Thymus (tissue), 11 donors: Measurements from ENCODE around the gene CTSZ. TPM values are rescaled to one million over a fixed set of nuclear protein-coding genes. Genes with fewer than 3 reads are reported as not detected.

Experiments used
- DNase-seq, 9 donors: peaks; one replicate each; pipeline ENCODE4 v3.0.0-alpha.2; 2013; ENCODE audit warnings: low spot score in 9 of 9, low read depth in 6 of 9, missing footprints in 1 of 9
- H3K27ac ChIP-seq, 2 donors: one replicate each; pipeline ENCODE4 v1.5.1; 2013; ENCODE audit warnings: control low read depth in 1 of 2, low read depth in 1 of 2, low read length in 1 of 2, mild to moderate bottlenecking in 1 of 2, moderate library complexity in 1 of 2
- H3K27me3 ChIP-seq, 2 donors: one replicate each; pipeline ENCODE4 v1.5.1; 2013; ENCODE audit warnings: low read length in 1 of 2; ENCODE audit not compliant: control insufficient read depth in 2 of 2, insufficient read depth in 1 of 2
- H3K36me3 ChIP-seq, 2 donors: one replicate each; pipeline ENCODE4 v1.5.1; 2013; ENCODE audit warnings: low read length in 1 of 2, mild to moderate bottlenecking in 1 of 2, moderate library complexity in 1 of 2; ENCODE audit not compliant: control insufficient read depth in 2 of 2, insufficient read depth in 2 of 2
- H3K4me1 ChIP-seq, 2 donors: one replicate each; pipeline ENCODE4 v1.5.1; 2013; ENCODE audit warnings: low read length in 2 of 2; ENCODE audit not compliant: control insufficient read depth in 2 of 2, insufficient read depth in 2 of 2
- H3K4me3 ChIP-seq, 2 donors: one replicate each; pipeline ENCODE4 v1.5.1; 2013; ENCODE audit warnings: low read length in 2 of 2, control low read depth in 1 of 2, mild to moderate bottlenecking in 1 of 2
- H3K9me3 ChIP-seq, 2 donors: one replicate each; pipeline ENCODE4 v1.5.1; 2013; ENCODE audit warnings: low read length in 1 of 2, mild to moderate bottlenecking in 1 of 2; ENCODE audit not compliant: control insufficient read depth in 2 of 2, insufficient read depth in 1 of 2
- WGBS: extraction: QIAGEN DNeasy Blood & Tissue Kit; methylation state at CpG from one replicate; pipeline ENCODE4 v1.1.7; 2013; 5-methylcytosine and 5-hydroxymethylcytosine counted together
- polyA plus RNA-seq: library from polyadenylated mRNA; stranded (reverse); fragments of 200-250 nt; gene quantifications from one replicate; pipeline ENCODE4 v1.2.3, GENCODE V29; 2013
- total RNA-seq: library from RNA; stranded (reverse); fragments of 120-200 nt; gene quantifications from one replicate; pipeline ENCODE4 v1.2.4, GENCODE V29; 2013
- donor health status: healthy.

Gene CTSZ
- total and polyA plus RNA-seq, 2 donors, result 64.2 to 134 TPM

DNA sequence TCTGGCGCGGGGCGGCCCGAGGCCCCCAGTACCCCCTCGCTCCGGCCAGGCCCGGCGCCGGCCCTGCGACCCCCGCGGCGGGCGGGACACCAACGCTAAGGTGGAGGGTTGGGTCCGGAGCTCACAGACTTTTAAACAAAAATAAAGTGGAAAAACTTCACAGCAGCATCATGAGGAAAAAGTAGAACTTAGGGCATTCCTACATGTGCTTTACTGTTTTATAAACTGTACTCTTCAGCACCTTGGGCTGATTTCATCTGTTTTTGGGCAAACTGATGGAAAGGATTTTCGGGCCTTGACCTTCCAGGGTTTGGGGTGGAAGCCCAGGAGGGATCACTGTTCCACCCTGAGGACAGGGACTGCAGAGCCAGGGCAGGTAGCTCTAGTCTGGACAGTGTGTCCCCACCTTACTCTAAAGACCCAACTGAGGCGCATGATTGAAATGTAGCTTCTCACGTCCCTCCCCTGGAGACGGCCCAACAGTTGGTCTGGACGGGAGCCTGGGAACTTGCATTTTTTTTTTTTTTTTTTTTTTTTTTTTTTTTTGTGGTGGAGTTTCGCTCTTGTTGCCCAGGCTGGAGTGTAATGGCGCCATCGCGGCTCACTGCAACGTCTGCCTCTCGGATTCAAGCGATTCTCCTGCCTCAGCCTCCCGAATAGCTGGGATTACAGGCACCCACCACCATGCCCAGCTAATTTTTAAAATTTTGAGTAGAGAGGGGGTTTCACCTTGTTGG lies 25.3 kb downstream of the CTSZ start:
- no peaks in the 10 kb centered on the region for H3K9me3 ChIP-seq
- peaks cover 4 to 10% of the 10 kb centered on the region in 2 donors for H3K36me3 ChIP-seq
- H3K4me1 ChIP-seq, result peaks cover 12 to 22% of the 10 kb centered on the region in 2 donors
- WGBS, result 29% methylated on average over 29 of the region's 29 CpGs
- no peaks in the 10 kb centered on the region for H3K27me3 ChIP-seq
- peak in 5 of 9 donors; percentile 7 to 49 (median 16) for DNase-seq
- peak overlapping the region; percentile 47 to 92 for H3K27ac ChIP-seq
- H3K4me3 ChIP-seq, result peak overlapping the region; percentile 64 to 97

GRCh38 chr20:58980711-58981627 lies 26.1 kb downstream of the CTSZ start, which contains the start of gene NELFCD:
Gene NELFCD (plus strand): TSS chr20:58981256. CDS start chr20:58981310, 54 bp downstream.
- WGBS, result 7% methylated on average over 109 of the region's 109 CpGs
- H3K9me3 ChIP-seq, result no peaks in the 10 kb centered on the region
- H3K4me3 ChIP-seq, result peak within 1 kb of the TSS; percentile 80 to 97
- H3K4me1 ChIP-seq, result peaks cover 12 to 22% of the 10 kb centered on the region in 2 donors
- no peaks in the 10 kb centered on the region for H3K27me3 ChIP-seq
- DNase-seq, result peak; percentile 45 to 90 (median 80)
- H3K27ac ChIP-seq, result peak within 1 kb of the TSS; percentile 47 to 92
- H3K36me3 ChIP-seq, result peaks cover 0 to 2% of the 10 kb centered on the region in 2 donors

DNA sequence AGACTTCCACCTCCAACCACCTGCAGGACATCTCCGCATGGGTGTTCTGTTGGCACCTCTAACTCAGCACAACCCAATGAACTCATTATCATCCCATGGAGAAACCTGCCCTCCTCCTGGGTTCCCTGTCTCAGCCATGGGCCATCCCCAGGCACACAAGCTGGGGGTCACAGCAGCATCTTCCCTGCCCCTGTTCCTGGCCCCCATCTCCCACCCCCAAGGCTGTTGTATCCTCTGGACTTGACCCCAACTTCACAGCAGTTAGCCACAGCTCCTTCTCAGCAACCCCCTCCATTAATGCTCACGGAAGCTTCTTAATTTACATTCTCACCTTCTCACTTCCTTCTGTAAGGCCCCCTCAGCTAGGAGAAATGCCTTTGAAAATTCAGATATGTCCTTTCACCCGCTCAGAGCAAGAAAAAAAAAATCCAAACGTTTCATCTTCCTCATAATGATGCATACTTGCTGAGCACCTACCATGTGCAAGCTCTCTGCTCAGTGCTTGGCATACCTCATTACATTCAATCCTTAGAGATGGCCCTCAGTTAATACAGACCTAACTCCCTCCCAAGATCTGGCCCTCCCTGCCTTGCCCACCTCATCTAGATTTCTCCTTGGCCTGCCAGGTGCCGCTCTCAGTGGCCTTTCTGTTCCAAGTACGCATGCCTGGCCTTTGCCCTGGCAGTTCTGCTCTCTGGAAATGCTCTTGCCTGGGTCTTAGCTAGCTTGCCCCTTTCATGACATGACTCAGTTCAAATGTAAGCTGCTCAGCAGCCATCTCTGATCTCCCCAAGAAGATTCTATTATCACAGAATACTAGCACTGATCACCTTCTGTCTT lies 28.5 kb downstream of the CTSZ start:
- no peak for DNase-seq
- WGBS, result 83% methylated on average over 6 of the region's 6 CpGs
- Histone ChIP-seq H3K9me3 (no peaks in the 10 kb centered on the region), H3K27me3 (no peaks in the 10 kb centered on the region), H3K4me3 (no peak overlapping the region), H3K36me3 (no peaks in the 10 kb centered on the region), H3K4me1 (peaks cover 8 to 18% of the 10 kb centered on the region in 2 donors), H3K27ac (no peak overlapping the region)

GRCh38 chr20:58976061-58976730 lies 30.9 kb downstream of the CTSZ start:
- H3K4me1 ChIP-seq, result peaks cover 0 to 5% of the 10 kb centered on the region in 2 donors
- H3K27me3 ChIP-seq, result no peaks in the 10 kb centered on the region
- H3K36me3 ChIP-seq, result no peaks in the 10 kb centered on the region
- H3K4me3 ChIP-seq, result no peak overlapping the region
- no peaks in the 10 kb centered on the region for H3K9me3 ChIP-seq
- DNase-seq, result no peak
- H3K27ac ChIP-seq, result no peak overlapping the region
- WGBS, result 98% methylated on average over 3 of the region's 3 CpGs

DNA sequence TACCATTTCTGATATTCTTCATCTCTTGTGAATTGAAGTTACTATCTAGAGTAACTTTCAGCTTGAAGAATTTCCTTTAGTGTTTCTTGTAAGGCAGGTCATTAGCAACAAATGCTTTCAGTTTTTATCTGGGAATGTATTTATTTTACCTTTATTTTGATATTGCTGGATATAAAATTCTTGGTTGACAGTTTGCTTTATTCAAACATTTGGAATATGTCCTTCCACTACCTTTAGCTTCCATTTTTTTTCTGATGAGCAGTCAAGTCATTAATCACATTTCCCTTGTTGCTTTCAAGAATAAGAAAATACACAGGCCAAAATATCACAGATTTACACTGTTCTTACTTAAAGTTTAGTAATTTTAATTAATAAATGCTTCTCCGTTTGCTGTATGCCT lies 31.7 kb downstream of the CTSZ start:
- Histone ChIP-seq H3K4me3 (no peak overlapping the region), H3K4me1 (no peaks in the 10 kb centered on the region), H3K9me3 (no peaks in the 10 kb centered on the region), H3K27ac (no peak overlapping the region), H3K36me3 (no peaks in the 10 kb centered on the region), H3K27me3 (no peaks in the 10 kb centered on the region)
- no peak for DNase-seq
- WGBS, result 99% methylated on average over 1 of the region's 1 CpG

GRCh38 chr20:58973866-58974265 lies 33.2 kb downstream of the CTSZ start:
- Histone ChIP-seq H3K9me3 (no peaks in the 10 kb centered on the region), H3K4me3 (no peak overlapping the region), H3K4me1 (no peaks in the 10 kb centered on the region), H3K27ac (no peak overlapping the region), H3K36me3 (no peaks in the 10 kb centered on the region), H3K27me3 (no peaks in the 10 kb centered on the region)
- 88% methylated on average over 3 of the region's 3 CpGs for WGBS
- no peak for DNase-seq

DNA sequence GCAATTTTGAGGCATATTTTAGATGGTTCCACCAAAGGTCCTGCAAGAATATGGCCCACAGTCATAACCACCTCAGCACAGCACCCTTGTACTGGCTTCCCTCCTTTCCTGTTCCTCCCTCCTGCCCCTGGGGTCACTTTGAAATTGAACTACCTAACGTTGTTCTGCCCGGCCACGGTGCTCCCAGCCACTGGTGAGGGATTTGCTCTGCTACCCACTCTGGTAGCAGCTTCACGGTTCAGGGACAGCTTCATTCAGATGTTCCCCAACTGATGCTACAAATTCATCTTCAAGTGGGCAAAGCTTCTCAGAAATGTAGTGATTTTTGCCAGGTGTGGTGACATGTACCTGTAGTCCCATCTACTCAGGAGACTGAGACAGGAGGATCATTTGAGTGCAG lies 33.9 kb downstream of the CTSZ start:
- H3K27ac ChIP-seq, result no peak overlapping the region
- H3K4me3 ChIP-seq, result no peak overlapping the region
- H3K4me1 ChIP-seq, result no peaks in the 10 kb centered on the region
- H3K9me3 ChIP-seq, result no peaks in the 10 kb centered on the region
- no peaks in the 10 kb centered on the region for H3K27me3 ChIP-seq
- DNase-seq, result no peak
- WGBS, result 97% methylated on average over 4 of the region's 4 CpGs
- H3K36me3 ChIP-seq, result no peaks in the 10 kb centered on the region

GRCh38 chr20:58971429-58971828 lies 35.6 kb downstream of the CTSZ start:
- no peaks in the 10 kb centered on the region for H3K9me3 ChIP-seq
- no peak overlapping the region for H3K4me3 ChIP-seq
- no peaks in the 10 kb centered on the region for H3K4me1 ChIP-seq
- H3K27me3 ChIP-seq, result no peaks in the 10 kb centered on the region
- no peak overlapping the region for H3K27ac ChIP-seq
- no peaks in the 10 kb centered on the region for H3K36me3 ChIP-seq
- DNase-seq, result no peak
- WGBS, result 90% methylated on average over 6 of the region's 6 CpGs
